HepG2 (cell line): Measurements from ENCODE around the gene HERC4. TPM values are rescaled to one million over a fixed set of nuclear protein-coding genes. Genes with fewer than 3 reads are reported as not detected.

Experiments used
- CBFB ChIP-seq: sonication (generic); formaldehyde crosslinking; IDR thresholded peaks from 2 replicates; pipeline ENCODE4 v1.4.0; 2020; ENCODE audit warnings: missing genetic modification reagents
- HNRNPL ChIP-seq: fragments of 200-400 bp; formaldehyde crosslinking; IDR thresholded peaks from 2 replicates; pipeline ENCODE4 v1.6.1; 2017; ENCODE audit warnings: mild to moderate bottlenecking, low read depth, low read length
- KAT7 ChIP-seq: IDR thresholded peaks from 2 replicates; pipeline ENCODE4 v1.6.1; 2018; ENCODE audit warnings: borderline replicate concordance, missing compliant biosample characterization
- NR2F2 ChIP-seq: IDR thresholded peaks from 2 replicates; pipeline ENCODE4 v1.6.1; 2012; ENCODE audit warnings: low read depth, inconsistent platforms, borderline replicate concordance
- ONECUT2 ChIP-seq: sonication (generic); formaldehyde crosslinking; IDR thresholded peaks from 2 replicates; pipeline ENCODE4 v1.4.0; 2020; ENCODE audit warnings: missing genetic modification reagents
- RXRB ChIP-seq: IDR thresholded peaks from 2 replicates; pipeline ENCODE4 v1.6.1; 2016; ENCODE audit warnings: borderline replicate concordance, missing genetic modification reagents, missing compliant biosample characterization
- SNAPC2 ChIP-seq: sonication (generic); formaldehyde crosslinking; IDR thresholded peaks from 2 replicates; pipeline ENCODE4 v1.8.1; 2022; ENCODE audit warnings: mild to moderate bottlenecking, missing genetic modification reagents
- ZFP36 ChIP-seq: fragments of 150-350 bp; IDR thresholded peaks from 2 replicates; pipeline ENCODE4 v1.6.1; 2018; ENCODE audit warnings: borderline replicate concordance, low read length, low read depth; ENCODE audit not compliant: partially characterized antibody
- ZIK1 ChIP-seq: sonication (generic); formaldehyde crosslinking; IDR thresholded peaks from 2 replicates; pipeline ENCODE4 v1.5.0; 2020; ENCODE audit warnings: mild to moderate bottlenecking, low read depth, missing genetic modification reagents, borderline replicate concordance
- ZNF20 ChIP-seq: sonication (generic); formaldehyde crosslinking; IDR thresholded peaks from 2 replicates; pipeline ENCODE4 v1.4.0; 2020; ENCODE audit warnings: mild to moderate bottlenecking, moderate library complexity, missing genetic modification reagents
- ZNF768 ChIP-seq: sonication (generic); formaldehyde crosslinking; IDR thresholded peaks from 2 replicates; pipeline ENCODE4 v1.4.0; 2020; ENCODE audit warnings: missing genetic modification reagents
- ZNF775 ChIP-seq: sonication (generic); formaldehyde crosslinking; IDR thresholded peaks from 2 replicates; pipeline ENCODE4 v1.4.0; 2020; ENCODE audit warnings: missing genetic modification reagents, mild to moderate bottlenecking, moderate library complexity, borderline replicate concordance
- ZNF883 ChIP-seq: sonication (generic); formaldehyde crosslinking; IDR thresholded peaks from 2 replicates; pipeline ENCODE4 v1.5.1; 2020; ENCODE audit warnings: mild to moderate bottlenecking, missing genetic modification reagents; ENCODE audit errors: not compliant biosample characterization
- polyA plus RNA-seq, 8 experiments: library from polyadenylated mRNA; depleted of rRNA in 3 of 8; stranded (reverse) in 7 of 8; unstranded in 1 of 8; fragments of >200 nt; fragmentation: Illumina TruSeq in 4 of 8; extraction: Trizol in 4 of 8; gene quantifications; 2 replicates each; pipeline versions ENCODE4 v1.2.1 to v1.2.3, GENCODE V29; 2011 to 2016; ENCODE audit warnings: low read depth in 4 of 8, missing spikeins in 1 of 8, mixed read lengths in 1 of 8; ENCODE audit not compliant: insufficient read depth in 1 of 8
- total RNA-seq, 5 experiments: library from RNA; depleted of rRNA; stranded (reverse); fragments of >200 nt; fragmentation: Illumina TruSeq; extraction: Trizol; gene quantifications; 2 replicates each; pipeline ENCODE4 v1.2.3, GENCODE V29; 2016; ENCODE audit warnings: low read depth in 1 of 5
- TF ChIP-seq, protein P1 (sequence below): sonication (generic); formaldehyde crosslinking; conservative IDR thresholded peaks from 2 replicates; pipeline ENCODE4 v1.8.0; 2022; ENCODE audit warnings: low read depth, missing genetic modification reagents
- TF ChIP-seq, protein P2 (sequence below), 2 experiments: sonication (generic) in 1 of 2; formaldehyde crosslinking in 1 of 2; IDR thresholded peaks; 2 replicates each; pipeline versions ENCODE4 v1.6.1 to v1.9.0; 2014 to 2022; ENCODE audit warnings: antibody characterized with exemption in 1 of 2, borderline replicate concordance in 1 of 2, inconsistent platforms in 1 of 2, low read depth in 1 of 2, missing genetic modification reagents in 1 of 2
- TF ChIP-seq, protein P3 (sequence below): sonication (generic); formaldehyde crosslinking; IDR thresholded peaks from 2 replicates; pipeline ENCODE4 v1.8.0; 2022; ENCODE audit warnings: mild to moderate bottlenecking, missing genetic modification reagents, moderate library complexity
- TF ChIP-seq, protein P4 (sequence below): sonication (generic); formaldehyde crosslinking; IDR thresholded peaks from 2 replicates; pipeline ENCODE4 v1.5.0; 2020; ENCODE audit warnings: missing genetic modification reagents, mild to moderate bottlenecking, borderline replicate concordance
- TF ChIP-seq, protein P5 (sequence below): sonication (generic); formaldehyde crosslinking; IDR thresholded peaks from 2 replicates; pipeline ENCODE4 v1.5.0; 2020; ENCODE audit warnings: missing genetic modification reagents

Gene HERC4
- total and polyA plus RNA-seq, 2 of the 13 experiments (the other 11 are each of a cell fraction or from before 2014, with no cell fraction given), result 9.8 to 20.2 TPM

DNA sequence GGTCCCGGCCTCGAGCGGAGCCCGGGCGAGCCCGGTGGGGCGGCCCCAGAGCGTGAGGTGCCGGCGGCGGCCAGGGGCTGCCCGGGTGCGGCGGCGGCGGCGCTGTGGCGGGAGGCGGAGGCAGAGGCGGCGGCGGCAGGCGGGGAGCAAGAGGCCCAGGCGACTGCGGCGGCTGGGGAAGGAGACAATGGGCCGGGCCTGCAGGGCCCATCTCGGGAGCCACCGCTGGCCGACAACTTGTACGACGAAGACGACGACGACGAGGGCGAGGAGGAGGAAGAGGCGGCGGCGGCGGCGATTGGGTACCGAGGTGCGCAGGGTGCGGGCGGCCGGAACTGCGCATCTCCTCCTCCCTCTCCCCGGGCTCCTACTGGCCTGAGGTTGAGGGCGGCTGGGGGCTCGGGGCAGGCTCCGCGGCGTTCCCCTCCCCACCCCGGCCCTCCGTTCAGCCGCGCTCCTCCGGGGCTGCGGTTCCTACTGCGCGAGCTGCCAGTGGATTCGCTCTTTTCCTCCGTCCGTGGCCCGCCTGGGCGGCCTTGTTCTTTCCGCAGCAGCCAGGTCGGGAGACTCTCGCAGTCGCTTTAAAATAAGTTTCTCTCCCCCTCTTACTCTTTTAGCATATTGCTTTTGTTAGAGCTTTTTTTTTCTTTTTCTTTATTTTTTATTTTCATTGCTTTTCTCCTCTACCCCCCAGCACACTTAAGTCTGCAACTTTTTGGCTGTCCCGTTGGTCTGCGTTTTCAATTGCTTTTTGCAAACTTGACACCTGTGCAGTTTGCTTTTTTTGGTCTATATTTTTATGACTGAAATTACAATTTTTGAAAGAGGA is 190.0 kb downstream of the HERC4 start (continued):
- no peak for TF ChIP-seq ZNF775
- TF ChIP-seq, protein P1, sequence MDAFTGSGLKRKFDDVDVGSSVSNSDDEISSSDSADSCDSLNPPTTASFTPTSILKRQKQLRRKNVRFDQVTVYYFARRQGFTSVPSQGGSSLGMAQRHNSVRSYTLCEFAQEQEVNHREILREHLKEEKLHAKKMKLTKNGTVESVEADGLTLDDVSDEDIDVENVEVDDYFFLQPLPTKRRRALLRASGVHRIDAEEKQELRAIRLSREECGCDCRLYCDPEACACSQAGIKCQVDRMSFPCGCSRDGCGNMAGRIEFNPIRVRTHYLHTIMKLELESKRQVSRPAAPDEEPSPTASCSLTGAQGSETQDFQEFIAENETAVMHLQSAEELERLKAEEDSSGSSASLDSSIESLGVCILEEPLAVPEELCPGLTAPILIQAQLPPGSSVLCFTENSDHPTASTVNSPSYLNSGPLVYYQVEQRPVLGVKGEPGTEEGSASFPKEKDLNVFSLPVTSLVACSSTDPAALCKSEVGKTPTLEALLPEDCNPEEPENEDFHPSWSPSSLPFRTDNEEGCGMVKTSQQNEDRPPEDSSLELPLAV, result no peak
- TF ChIP-seq ZNF883 (CRISPR knock-in tag), result peak; percentile 33
- TF ChIP-seq, protein P2, sequence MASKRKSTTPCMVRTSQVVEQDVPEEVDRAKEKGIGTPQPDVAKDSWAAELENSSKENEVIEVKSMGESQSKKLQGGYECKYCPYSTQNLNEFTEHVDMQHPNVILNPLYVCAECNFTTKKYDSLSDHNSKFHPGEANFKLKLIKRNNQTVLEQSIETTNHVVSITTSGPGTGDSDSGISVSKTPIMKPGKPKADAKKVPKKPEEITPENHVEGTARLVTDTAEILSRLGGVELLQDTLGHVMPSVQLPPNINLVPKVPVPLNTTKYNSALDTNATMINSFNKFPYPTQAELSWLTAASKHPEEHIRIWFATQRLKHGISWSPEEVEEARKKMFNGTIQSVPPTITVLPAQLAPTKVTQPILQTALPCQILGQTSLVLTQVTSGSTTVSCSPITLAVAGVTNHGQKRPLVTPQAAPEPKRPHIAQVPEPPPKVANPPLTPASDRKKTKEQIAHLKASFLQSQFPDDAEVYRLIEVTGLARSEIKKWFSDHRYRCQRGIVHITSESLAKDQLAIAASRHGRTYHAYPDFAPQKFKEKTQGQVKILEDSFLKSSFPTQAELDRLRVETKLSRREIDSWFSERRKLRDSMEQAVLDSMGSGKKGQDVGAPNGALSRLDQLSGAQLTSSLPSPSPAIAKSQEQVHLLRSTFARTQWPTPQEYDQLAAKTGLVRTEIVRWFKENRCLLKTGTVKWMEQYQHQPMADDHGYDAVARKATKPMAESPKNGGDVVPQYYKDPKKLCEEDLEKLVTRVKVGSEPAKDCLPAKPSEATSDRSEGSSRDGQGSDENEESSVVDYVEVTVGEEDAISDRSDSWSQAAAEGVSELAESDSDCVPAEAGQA (IDR thresholded peaks at IDR 0.05; ENCODE audit: low read depth), result no peak
- TF ChIP-seq, protein P2 (CRISPR knock-in tag; IDR thresholded peaks at IDR 0.05; ENCODE audit: borderline replicate concordance), result peak; percentile 63; the same call in 1 of the 2 replicates
- peak; percentile 56; the same call in 1 of the 2 replicates for TF ChIP-seq KAT7 (CRISPR knock-in tag)
- 0 out of 2 replicates have a peak, but pooled peaks have one; percentile 34 for TF ChIP-seq ZNF768 (CRISPR knock-in tag)
- TF ChIP-seq, protein P3, sequence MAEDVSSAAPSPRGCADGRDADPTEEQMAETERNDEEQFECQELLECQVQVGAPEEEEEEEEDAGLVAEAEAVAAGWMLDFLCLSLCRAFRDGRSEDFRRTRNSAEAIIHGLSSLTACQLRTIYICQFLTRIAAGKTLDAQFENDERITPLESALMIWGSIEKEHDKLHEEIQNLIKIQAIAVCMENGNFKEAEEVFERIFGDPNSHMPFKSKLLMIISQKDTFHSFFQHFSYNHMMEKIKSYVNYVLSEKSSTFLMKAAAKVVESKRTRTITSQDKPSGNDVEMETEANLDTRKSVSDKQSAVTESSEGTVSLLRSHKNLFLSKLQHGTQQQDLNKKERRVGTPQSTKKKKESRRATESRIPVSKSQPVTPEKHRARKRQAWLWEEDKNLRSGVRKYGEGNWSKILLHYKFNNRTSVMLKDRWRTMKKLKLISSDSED (CRISPR knock-in tag), result no peak
- no peak for TF ChIP-seq ZIK1
- TF ChIP-seq NR2F2, result no peak
- no peak for TF ChIP-seq ZNF20
- peak; percentile 25; the same call in 1 of the 2 replicates for TF ChIP-seq RXRB
- no peak for TF ChIP-seq SNAPC2 (CRISPR knock-in tag)
- TF ChIP-seq CBFB (CRISPR knock-in tag), result no peak
- no peak for TF ChIP-seq ONECUT2 (CRISPR knock-in tag)
- TF ChIP-seq, protein P4, sequence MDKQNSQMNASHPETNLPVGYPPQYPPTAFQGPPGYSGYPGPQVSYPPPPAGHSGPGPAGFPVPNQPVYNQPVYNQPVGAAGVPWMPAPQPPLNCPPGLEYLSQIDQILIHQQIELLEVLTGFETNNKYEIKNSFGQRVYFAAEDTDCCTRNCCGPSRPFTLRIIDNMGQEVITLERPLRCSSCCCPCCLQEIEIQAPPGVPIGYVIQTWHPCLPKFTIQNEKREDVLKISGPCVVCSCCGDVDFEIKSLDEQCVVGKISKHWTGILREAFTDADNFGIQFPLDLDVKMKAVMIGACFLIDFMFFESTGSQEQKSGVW (CRISPR knock-in tag), result no peak
- TF ChIP-seq ZFP36, result no peak
- TF ChIP-seq, protein P5, sequence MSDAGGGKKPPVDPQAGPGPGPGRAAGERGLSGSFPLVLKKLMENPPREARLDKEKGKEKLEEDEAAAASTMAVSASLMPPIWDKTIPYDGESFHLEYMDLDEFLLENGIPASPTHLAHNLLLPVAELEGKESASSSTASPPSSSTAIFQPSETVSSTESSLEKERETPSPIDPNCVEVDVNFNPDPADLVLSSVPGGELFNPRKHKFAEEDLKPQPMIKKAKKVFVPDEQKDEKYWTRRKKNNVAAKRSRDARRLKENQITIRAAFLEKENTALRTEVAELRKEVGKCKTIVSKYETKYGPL (CRISPR knock-in tag), result no peak
- TF ChIP-seq HNRNPL, result no peak
